GM19397 (cell line): ENCODE measurements around the gene CPS1.

Experiments used
- ATAC-seq: cut with Tn5 transposase; IDR thresholded peaks from one replicate; pipeline ENCODE4 v1.9.1; 2021; ENCODE audit warnings: mild to moderate bottlenecking, moderate library complexity; ENCODE audit not compliant: unreplicated experiment

CPS1 gene

GRCh38 chr2:210673117-210673516 lies 116.7 kb downstream of the CPS1 start:
- no peak for ATAC-seq

GRCh38 chr2:210676067-210676466 lies 119.7 kb downstream of the CPS1 start:
- no peak for ATAC-seq

GRCh38 chr2:210681491-210681890 lies 125.1 kb downstream of the CPS1 start:
- no peak for ATAC-seq

DNA sequence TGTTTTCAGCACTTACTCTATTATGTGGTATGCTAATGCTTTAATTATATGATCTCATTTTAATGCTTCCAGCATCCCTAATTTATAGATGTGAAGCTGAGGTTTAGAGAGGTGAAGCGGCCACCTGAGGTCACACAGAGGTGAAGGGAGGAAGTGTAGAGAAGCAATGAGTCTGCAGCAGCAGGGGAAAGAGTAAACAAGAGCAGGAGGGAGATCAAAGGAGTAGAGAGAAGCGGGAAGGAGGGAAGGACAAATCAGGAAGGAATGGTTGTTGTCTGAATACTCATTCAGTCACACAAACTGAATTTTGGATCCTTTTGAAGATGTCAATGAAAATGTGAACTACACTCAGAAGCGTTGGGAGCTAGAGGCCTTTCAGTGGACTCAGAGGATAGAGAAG lies 130.0 kb downstream of the CPS1 start:
- no peak for ATAC-seq

DNA sequence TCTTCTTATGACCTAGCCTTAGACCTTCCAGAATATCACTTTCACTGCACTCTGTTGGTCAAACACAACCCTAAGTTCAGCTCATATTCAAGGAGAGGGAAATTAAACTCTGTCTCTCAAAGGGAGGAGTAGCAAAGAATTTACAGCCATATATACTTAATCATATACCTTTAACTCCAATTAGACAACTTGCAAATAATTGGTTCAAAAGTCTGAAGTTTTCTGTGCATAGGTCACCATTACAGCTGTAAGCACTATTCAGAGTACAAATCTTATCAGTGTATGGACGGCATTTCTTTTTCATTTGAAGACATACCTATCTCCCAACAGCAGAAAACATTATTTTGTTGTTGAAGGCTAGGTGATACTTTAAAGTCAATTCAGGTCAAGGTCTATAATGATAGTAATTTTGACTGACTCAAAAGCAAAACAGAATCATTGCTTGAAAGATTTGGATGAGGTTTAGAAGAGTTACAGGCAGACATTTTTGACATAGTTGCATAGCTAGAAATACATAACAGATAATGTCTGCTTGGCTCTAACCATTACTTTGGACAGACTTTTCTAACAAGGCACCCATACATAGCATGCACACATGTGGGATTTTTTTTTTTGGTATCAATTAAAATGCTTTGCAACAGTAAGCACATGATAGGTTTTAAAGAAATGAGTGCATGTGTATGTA lies 131.5 kb downstream of the CPS1 start:
- ATAC-seq: no peak

DNA sequence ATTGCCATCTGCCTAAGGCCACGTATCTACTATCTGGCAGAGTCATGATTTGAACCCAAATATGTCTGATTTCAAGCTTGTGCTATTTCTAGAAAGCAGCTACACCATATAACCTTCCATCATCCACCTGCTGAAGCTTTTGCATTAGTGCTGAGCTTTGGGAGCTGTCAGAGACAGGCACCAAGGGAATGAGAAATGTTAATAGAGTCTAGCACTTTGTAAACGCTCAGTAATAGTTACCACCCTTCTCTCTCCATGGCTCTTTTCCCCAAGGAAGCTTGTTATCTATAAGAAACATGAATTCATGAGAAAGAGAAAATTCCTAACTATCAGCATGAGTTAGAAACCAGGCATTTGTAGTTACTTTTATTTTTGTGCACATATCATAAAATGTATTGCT lies 151.5 kb downstream of the CPS1 start:
- no peak for ATAC-seq

DNA sequence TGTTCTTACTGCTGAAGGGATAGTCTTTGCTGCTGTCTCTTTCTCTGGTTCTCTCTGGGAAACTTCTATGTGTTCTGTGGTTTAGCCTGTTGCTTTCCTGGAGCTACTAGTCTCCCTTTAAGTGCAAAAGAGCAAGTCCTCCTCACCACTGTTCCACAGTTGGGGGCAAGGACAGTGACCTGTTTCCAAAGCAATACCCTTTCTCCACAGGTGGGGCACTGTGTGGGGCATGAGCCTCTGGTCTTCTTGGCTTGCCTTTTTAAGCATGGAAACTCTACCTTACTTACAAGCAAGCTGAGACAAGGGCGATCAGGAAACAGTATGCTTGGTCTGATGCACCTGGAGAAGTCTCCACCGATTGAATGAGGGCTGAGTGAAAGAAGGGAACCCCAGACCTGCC lies 156.7 kb downstream of the CPS1 start:
- no peak for ATAC-seq

DNA sequence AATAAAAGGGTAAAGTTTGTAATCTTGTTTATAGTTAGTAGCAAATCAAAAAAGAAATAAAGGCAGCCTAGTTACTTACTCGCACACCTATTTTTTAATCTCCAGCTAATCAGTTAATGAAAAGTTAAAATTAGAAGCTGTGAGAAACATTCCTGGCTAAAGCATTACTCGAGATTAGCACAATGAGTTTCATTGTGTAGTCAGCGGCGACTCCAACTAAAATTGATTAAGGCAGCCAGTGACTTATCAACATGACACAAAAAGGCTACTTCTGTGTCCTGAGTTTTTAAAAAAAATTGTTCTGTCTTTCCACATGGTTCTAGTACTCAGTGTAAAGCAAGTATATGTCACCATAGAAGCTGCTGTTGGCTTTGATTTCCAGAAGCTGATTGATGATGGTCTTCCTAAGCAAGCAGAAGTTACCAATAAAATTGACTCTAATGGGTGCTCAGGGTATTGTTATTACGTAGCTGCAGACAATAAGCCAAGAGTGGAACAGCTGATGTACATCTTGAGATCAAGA lies 159.2 kb downstream of the CPS1 start:
- ATAC-seq: no peak

DNA sequence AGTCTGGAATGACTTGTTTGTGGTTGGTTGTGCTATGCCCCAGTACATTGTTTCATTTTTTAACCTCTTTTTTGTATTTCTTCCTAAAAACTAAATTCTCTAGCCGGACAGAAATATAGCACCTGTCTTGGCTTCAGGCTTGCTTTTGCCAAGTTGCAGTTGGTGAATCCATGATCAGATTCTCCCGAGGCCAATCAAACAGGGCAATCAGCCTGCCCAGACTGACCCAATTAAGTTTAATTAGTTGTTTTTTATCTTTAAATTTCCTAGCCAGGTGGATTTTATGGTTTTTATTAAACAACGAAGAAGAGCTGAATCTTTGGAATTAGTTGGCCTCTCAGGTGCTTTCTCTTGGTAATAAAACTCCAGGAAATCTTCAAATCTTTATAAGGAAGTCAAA lies 162.1 kb downstream of the CPS1 start:
- ATAC-seq: no peak

DNA sequence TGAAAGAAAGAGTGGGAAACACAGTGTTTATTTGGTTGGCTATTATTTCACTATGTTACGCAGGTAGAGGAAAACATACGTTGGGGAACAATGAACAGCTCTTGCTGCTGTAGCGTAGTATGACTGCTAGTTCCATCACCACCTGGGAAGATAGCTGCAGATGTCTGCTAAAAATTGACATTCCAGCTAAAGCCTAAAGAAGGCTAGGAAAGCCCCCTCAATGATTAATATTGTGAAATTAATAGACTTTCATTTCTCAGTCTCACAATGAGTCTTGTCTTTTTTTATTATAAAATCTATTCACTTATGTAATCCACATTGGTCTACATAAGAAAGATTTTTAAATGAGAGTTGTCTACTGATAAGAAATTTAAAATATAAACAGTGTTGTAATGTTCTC lies 165.7 kb downstream of the CPS1 start:
- no peak for ATAC-seq

DNA sequence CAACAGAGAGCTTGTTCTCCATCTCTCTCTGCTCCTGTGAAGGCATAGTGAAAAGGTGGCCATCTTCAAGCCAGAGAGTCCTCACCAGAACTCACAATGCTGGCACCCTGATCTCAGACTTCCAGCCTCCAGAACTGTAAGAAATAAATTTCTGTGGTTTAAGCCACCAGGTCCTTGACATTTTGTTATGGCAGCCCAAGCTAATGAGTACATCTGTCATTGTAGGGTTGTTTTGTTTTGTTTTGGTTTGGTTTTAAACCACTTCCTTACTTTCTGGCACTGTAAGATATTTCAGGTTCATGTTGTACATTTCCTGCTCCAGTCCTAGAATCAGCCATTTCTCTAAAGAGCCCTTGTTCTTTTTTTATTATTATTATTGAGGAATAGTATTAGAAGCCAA lies 171.2 kb downstream of the CPS1 start:
- no peak for ATAC-seq
